Cortex of kidney (tissue), 1 donor: Measurements from ENCODE around the gene C16orf95.

ENCODE experiments used
- DNase-seq: peaks from one replicate; lab custom pipeline; 2025; lab: John Stamatoyannopoulos, UW

C16orf95 gene

GRCh38 chr16:87316450-87316922, 706 bp downstream of the C16orf95 start:
- no peak for DNase-seq

- DNase-seq, result no peak
These were observed 2.2 kb downstream of the C16orf95 start for GRCh38 chr16:87314990-87315420.

GRCh38 chr16:87312008-87312407, 5.2 kb downstream of the C16orf95 start:
- no peak for DNase-seq

GRCh38 chr16:87311387-87311786, 5.8 kb downstream of the C16orf95 start:
- no peak for DNase-seq

GRCh38 chr16:87310610-87311009, 6.6 kb downstream of the C16orf95 start:
- DNase-seq, result no peak

GRCh38 chr16:87309620-87310525, 7.3 kb downstream of the C16orf95 start:
- no peak for DNase-seq

- DNase-seq, result no peak
These were observed 8.4 kb downstream of the C16orf95 start for GRCh38 chr16:87308826-87309225.

GRCh38 chr16:87306516-87306915, 10.7 kb downstream of the C16orf95 start:
- no peak for DNase-seq

GRCh38 chr16:87305505-87306391, 11.4 kb downstream of the C16orf95 start:
- no peak for DNase-seq

- no peak for DNase-seq
These were observed 12.2 kb downstream of the C16orf95 start for GRCh38 chr16:87304951-87305350.

GRCh38 chr16:87303962-87304521, 13.2 kb downstream of the C16orf95 start:
- DNase-seq, result no peak

GRCh38 chr16:87303431-87303930, 13.7 kb downstream of the C16orf95 start:
- DNase-seq, result no peak

- DNase-seq, result no peak
These were observed 18.2 kb downstream of the C16orf95 start for GRCh38 chr16:87298857-87299465.

- no peak for DNase-seq
These were observed 19.1 kb downstream of the C16orf95 start for GRCh38 chr16:87297918-87298631.

GRCh38 chr16:87297407-87297806, 19.8 kb downstream of the C16orf95 start:
- no peak for DNase-seq

GRCh38 chr16:87295661-87296531, 21.3 kb downstream of the C16orf95 start:
- DNase-seq, result no peak

GRCh38 chr16:87295259-87295658, 21.9 kb downstream of the C16orf95 start:
- DNase-seq, result no peak

GRCh38 chr16:87293990-87294389, 23.2 kb downstream of the C16orf95 start:
- no peak for DNase-seq

GRCh38 chr16:87291944-87292343, 25.2 kb downstream of the C16orf95 start:
- DNase-seq, result no peak
